Brain microvascular endothelial cell (primary cell): ENCODE measurements around the gene LCE1A.

Source experiments
- DNase-seq: peaks from one replicate; pipeline ENCODE4 v3.0.0-alpha.2; 2020
- H3K27ac ChIP-seq: fragments of 250-450 bp; sonication (Bioruptor Pico); 2 replicates; pipeline ENCODE4 v1.5.1; 2020; ENCODE audit warnings: mild to moderate bottlenecking, moderate library complexity
- H3K27me3 ChIP-seq: fragments of 250-450 bp; sonication (Bioruptor Pico); replicated peaks from 2 replicates; pipeline ENCODE4 v1.5.1; 2020; ENCODE audit warnings: mild to moderate bottlenecking
- H3K36me3 ChIP-seq: fragments of 250-450 bp; sonication (Bioruptor Pico); replicated peaks from 2 replicates; pipeline ENCODE4 v1.5.1; 2020; ENCODE audit warnings: mild to moderate bottlenecking
- H3K4me3 ChIP-seq: 2 replicates; pipeline ENCODE4 v1.5.1; 2011; ENCODE audit warnings: low read depth, mild to moderate bottlenecking, control low read depth, low read length, moderate library complexity
- in situ Hi-C: cut with HindIII; loops from 2 replicates; pipeline ENCODE4 v1.10.0; 2017; ENCODE audit warnings: low sequenced_read_pairs, low pct_ligation_motif_present
- TF ChIP-seq, protein P1 (sequence below): IDR thresholded peaks from 2 replicates; pipeline ENCODE4 v1.5.1; 2011; ENCODE audit warnings: low read depth, mild to moderate bottlenecking, moderate library complexity, low read length, control low read depth, inconsistent platforms; ENCODE audit errors: missing control alignments

The LCE1A gene

DNA sequence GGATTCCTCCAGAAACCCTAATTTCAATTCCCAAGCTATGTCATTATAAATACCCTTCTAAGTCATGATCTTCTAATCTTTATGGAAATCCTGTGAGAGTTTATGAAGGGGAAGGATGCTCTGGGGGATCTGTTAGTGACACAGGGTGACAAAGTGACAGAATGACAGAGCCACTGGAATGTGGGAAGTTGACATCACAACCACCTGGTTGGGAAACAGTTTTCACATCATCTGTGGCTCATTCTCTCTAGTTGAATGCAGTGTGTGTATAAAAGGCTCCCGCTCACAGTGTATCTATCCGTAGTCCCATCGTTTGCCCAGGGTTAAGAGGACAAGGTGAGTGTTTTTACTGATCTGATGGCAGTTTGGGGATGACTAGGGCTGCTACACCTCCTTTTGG lies 32.4 kb downstream of the LCE1A start, which contains the start of gene LCE7A:
TSS of gene LCE7A (plus strand) at position 301 of the 400 bp plus-strand sequence. CDS start 702 bp downstream, outside the sequence.
- DNase-seq = no peak
- TF ChIP-seq, protein P1, sequence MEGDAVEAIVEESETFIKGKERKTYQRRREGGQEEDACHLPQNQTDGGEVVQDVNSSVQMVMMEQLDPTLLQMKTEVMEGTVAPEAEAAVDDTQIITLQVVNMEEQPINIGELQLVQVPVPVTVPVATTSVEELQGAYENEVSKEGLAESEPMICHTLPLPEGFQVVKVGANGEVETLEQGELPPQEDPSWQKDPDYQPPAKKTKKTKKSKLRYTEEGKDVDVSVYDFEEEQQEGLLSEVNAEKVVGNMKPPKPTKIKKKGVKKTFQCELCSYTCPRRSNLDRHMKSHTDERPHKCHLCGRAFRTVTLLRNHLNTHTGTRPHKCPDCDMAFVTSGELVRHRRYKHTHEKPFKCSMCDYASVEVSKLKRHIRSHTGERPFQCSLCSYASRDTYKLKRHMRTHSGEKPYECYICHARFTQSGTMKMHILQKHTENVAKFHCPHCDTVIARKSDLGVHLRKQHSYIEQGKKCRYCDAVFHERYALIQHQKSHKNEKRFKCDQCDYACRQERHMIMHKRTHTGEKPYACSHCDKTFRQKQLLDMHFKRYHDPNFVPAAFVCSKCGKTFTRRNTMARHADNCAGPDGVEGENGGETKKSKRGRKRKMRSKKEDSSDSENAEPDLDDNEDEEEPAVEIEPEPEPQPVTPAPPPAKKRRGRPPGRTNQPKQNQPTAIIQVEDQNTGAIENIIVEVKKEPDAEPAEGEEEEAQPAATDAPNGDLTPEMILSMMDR = no peak
- Histone ChIP-seq H3K27me3 (no peaks in the 10 kb centered on the region), H3K4me3 (no peak within 1 kb of the TSS), H3K27ac (no peak within 1 kb of the TSS), H3K36me3 (no peaks in the 10 kb centered on the region)
- in situ Hi-C loops = no loop called here

- in situ Hi-C loops = no loop called here
- H3K27me3 ChIP-seq = no peaks in the 10 kb centered on the region
- H3K4me3 ChIP-seq = no peak overlapping the region
- TF ChIP-seq, protein P1 = no peak
- no peak overlapping the region for H3K27ac ChIP-seq
- no peaks in the 10 kb centered on the region for H3K36me3 ChIP-seq
- DNase-seq = no peak
Measured at GRCh38 chr1:152860129-152860528, 32.9 kb downstream of the LCE1A start.

DNA sequence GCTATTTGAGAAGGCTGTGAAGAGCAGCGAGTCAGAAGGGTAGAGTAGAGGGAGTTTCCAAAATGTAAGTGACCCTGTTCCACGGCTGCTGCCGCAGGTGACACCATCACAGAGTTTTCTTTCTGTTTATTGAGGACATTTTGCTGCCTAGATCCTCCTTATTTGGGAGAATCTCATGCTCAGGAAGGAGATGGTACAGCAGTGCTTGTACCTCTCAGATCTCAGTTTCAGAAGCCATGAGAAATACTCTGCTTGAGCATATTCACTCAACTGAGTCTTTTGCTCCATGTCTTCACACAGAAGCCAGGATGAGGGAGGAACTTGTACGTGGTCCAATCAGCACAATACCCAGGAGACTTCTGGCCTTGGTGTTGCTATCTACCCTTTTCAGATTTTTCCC lies 34.1 kb downstream of the LCE1A start:
- in situ Hi-C loops = no loop called here
- no peak for DNase-seq
- Histone ChIP-seq H3K27me3 (no peaks in the 10 kb centered on the region), H3K4me3 (no peak overlapping the region), H3K36me3 (no peaks in the 10 kb centered on the region), H3K27ac (no peak overlapping the region)
- TF ChIP-seq, protein P1 = no peak

- Histone ChIP-seq H3K4me3 (no peak overlapping the region), H3K27me3 (no peaks in the 10 kb centered on the region), H3K27ac (no peak overlapping the region), H3K36me3 (no peaks in the 10 kb centered on the region)
- TF ChIP-seq, protein P1 = no peak
- DNase-seq = no peak
- in situ Hi-C loops = no loop called here
Measured at GRCh38 chr1:152864443-152864842, 37.2 kb downstream of the LCE1A start.

DNA sequence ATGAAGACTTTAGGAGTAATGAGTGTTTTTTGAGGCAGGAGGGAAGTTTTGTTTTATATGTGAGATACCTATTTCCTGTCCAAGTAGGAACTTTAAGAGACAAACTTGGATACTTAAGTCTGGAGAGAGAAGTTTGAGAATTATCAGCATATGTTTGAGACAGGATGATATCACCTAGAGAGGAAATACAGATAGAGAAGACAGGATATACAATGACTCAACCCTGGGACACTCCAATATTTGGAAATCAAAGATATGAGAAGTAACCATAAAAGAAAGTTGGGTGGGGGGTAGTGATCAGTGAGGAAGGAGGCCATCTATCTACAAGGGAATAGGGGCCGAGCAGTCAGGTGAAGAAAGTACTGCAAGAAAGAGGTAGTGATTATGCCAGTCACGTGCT lies 39.0 kb downstream of the LCE1A start:
- Histone ChIP-seq H3K27ac (no peak overlapping the region), H3K36me3 (no peaks in the 10 kb centered on the region), H3K4me3 (no peak overlapping the region), H3K27me3 (no peaks in the 10 kb centered on the region)
- TF ChIP-seq, protein P1 = no peak
- no peak for DNase-seq
- in situ Hi-C loops = no loop called here

GRCh38 chr1:152869808-152870419 lies 42.6 kb downstream of the LCE1A start:
- Histone ChIP-seq H3K4me3 (no peak overlapping the region), H3K27me3 (no peaks in the 10 kb centered on the region), H3K36me3 (no peaks in the 10 kb centered on the region), H3K27ac (no peak overlapping the region)
- TF ChIP-seq, protein P1 = peak; percentile 90
- DNase-seq = peak; percentile 30
- in situ Hi-C loops = no loop called here
